ENCODE results near the gene QRICH1.
"Not testable (repeated sequence)": the region's sequence is repeated elsewhere in the genome, so short reads cannot be mapped to it uniquely, and the experiment has no call there.

The QRICH1 gene

GRCh38 chr3:49016414-49017228, 77.2 kb downstream of the QRICH1 start:
- DNase-seq: no peak

- DNase-seq: no peak
These were observed 78.1 kb downstream of the QRICH1 start for GRCh38 chr3:49015765-49016164.

GRCh38 chr3:49015072-49015471, 78.8 kb downstream of the QRICH1 start:
- no peak for DNase-seq

- no peak for DNase-seq
These were observed 79.9 kb downstream of the QRICH1 start for GRCh38 chr3:49013738-49014660.

- DNase-seq: no peak
These were observed 80.6 kb downstream of the QRICH1 start for GRCh38 chr3:49013113-49013737.

- no peak for DNase-seq
These were observed 81.3 kb downstream of the QRICH1 start for GRCh38 chr3:49012441-49013017.

GRCh38 chr3:49009396-49009795, 84.5 kb downstream of the QRICH1 start:
- no peak for DNase-seq

- DNase-seq: not testable (repeated sequence)
These were observed 85.2 kb downstream of the QRICH1 start for GRCh38 chr3:49008627-49009026.

- peak; percentile 56 for DNase-seq
These were observed 85.9 kb downstream of the QRICH1 start for GRCh38 chr3:49007771-49008528.

- peak; percentile 87 for DNase-seq
These were observed 86.7 kb downstream of the QRICH1 start, which contains the start of gene WDR6 for GRCh38 chr3:49007068-49007770. WDR6 (plus strand) TSS chr3:49007391; CDS start chr3:49007432, 41 bp downstream.

GRCh38 chr3:49006408-49007067, 87.3 kb downstream of the QRICH1 start:
- no peak for DNase-seq

GRCh38 chr3:49005998-49006397, 87.9 kb downstream of the QRICH1 start:
- DNase-seq: no peak

- no peak for DNase-seq
These were observed 88.6 kb downstream of the QRICH1 start for GRCh38 chr3:49005303-49005680.

GRCh38 chr3:49004352-49005302, 89.2 kb downstream of the QRICH1 start:
- DNase-seq: no peak

- DNase-seq: no peak
These were observed 92.7 kb downstream of the QRICH1 start for GRCh38 chr3:49001155-49001554.

- DNase-seq: no peak
These were observed 94.6 kb downstream of the QRICH1 start for GRCh38 chr3:48999085-48999858.

GRCh38 chr3:48997714-48998637, 95.9 kb downstream of the QRICH1 start:
- DNase-seq: peak; percentile 60
